GM21526 (cell line): ENCODE measurements around the gene PTPRA.
A peak's percentile ranks its signal among the peaks of the same experiment; 100 is the strongest.

Experiments
- ATAC-seq: cut with Tn5 transposase; IDR thresholded peaks from one replicate; pipeline ENCODE4 v1.9.1; 2021; ENCODE audit warnings: moderate library complexity; ENCODE audit not compliant: unreplicated experiment, low FRiP score

PTPRA gene

DNA sequence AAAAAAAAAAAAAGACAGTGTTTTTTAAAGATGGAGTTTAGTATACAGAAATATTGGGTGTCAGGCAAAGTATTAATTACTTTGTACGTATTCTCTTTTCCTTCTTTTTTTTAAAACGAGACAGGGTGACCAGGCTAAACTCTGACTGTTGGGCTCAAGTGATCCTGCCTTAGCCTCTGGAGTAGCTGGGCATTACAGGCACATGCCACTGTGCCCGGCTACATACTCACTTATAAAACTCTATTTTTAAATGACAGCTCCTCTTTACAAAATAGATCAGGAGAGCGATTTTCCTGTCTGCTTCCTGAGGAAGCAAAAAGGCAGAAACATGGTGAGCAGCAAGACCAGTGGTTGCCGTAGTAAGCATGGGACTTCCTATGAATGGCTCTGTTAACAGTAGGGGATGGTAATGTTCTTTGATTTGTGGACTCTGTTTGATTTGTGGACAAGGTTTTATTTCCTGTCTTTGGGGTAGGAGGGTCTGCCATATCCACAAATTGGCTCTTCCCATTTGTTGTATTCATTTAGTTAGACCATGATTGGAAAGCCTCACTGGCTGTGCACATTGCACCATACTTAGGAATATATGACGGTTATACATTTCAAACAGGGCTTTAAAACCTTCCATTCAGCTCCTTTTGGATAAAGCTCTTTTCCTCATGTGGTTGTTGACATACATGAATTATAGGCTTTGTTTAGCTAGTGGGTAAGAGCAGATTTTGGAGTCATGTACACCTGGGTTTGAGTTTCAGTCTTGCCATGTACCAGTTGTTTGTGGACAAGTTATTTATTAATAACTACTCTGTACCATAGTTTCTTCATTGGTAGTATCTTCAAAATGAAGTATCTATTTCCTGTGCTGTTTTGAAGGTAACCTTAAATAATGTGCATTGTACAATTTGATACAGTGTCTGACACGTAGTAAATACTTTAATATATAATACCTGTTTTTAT is 45.1 kb downstream of the PTPRA start:
- no peak for ATAC-seq

GRCh38 chr20:2919518-2920245 is 46.4 kb downstream of the PTPRA start:
- ATAC-seq: no peak

DNA sequence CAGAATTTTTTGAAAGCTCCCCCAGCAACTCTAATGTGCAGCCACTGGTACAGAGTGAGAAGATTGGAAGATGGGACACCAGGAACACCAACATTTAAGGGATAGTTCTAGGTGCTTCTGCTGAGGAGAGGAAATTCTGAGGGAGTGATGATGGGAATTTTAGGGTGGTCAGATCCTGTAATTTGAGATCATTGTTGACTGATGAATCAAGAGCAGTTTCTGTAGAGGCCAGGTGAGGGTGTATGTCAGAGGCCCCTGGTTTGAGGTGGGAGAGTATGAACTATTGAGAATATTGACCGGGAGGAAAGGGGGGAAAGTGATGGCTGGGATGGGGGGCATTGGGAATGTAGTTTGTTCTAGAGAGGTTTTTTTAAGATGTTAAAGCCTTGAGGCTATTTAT is 47.2 kb downstream of the PTPRA start:
- no peak for ATAC-seq

DNA sequence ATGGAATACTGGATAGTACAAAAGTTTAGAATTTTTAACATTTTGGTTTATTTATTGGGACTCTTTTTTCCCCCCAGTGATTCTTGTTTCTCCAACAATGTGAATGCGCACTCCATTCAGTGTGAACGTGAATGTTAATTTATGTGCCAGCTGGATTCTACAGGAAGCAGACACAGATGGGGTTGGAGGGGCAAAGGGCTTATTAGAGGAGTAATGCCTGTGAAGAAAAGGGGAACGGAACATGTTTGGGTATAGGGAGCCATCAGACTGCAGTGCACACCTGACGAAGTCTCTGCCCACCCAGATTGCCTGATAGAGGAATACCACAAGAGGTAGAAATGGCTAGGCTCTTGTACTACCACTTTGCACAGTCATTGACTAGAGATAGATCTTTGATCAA is 48.2 kb downstream of the PTPRA start:
- ATAC-seq: no peak

DNA sequence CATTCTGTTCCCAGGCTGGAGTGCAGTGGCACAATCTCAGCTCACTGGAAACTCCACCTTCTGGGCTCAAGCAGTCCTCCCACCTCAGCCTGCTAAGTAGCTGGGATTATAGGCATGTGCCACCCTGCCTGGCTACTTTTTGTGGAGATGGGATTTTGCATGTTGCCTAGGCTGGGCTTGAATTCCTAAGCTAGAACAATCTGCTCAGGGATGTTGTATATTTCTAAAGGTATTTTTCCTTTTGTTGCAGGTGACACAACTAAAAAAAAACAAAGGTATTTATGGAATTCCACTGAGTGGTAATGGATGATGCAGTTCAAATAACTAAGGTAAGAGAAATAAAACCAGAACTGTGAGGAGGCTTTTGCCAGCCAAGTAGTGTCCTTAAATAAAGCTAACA is 49.7 kb downstream of the PTPRA start:
- ATAC-seq: no peak

DNA sequence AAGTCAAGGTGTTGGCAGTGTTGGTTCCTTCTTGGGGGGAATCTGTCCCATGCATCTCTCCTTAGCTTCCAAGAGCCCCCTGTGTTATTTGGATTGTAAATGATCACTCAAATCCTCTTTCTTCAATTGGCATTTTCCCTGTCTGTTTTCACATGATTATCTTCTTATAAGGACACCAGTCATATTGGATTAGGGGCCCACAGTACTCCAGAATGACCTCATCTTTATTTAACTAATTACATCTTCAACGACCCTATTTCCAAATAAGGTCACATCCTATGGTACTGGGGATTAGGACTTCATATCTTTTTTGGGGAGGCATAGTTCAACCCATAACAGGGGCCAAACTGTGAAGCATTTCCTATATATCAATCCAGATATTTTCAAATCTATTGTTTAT is 57.3 kb downstream of the PTPRA start:
- ATAC-seq: no peak

DNA sequence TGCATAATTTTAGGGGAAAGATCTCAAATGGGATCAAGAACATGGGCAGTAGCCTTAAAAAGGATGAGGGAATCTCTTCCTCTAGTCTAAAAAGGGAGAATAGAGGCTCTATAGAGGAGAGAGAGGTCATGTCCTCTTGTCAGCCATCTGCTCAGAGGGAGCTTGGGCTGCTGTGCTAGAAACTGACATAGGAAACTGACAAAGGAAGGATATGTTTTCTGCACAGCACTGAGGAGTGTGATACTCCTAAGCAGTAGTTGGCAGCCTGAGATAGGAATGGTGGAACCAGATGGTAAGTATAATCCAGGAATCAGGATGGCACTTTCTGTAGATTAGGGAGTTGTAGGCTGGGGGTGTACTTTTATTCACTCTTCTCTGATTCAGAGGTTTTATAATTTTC is 59.2 kb downstream of the PTPRA start:
- no peak for ATAC-seq

- no peak for ATAC-seq
Measured at GRCh38 chr20:2937902-2938301, 64.6 kb downstream of the PTPRA start.

DNA sequence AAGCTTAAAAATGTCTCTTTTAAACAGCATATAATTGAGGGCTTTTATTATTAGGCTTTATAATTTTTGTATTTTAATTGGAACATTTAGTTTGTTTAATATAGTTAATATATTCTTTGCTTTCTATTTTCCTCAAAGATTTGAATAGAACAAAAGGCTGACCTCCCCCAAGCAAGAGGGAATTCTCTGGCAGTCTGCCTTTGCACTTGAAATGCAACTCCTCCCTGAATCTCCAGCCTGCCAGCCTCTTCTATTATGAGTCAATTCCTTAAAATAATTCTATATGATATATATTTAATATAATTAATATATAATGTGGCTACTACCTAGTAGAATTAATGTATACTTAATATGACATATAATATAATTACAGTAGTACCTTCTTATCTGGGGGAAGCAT is 69.2 kb downstream of the PTPRA start:
- no peak for ATAC-seq

DNA sequence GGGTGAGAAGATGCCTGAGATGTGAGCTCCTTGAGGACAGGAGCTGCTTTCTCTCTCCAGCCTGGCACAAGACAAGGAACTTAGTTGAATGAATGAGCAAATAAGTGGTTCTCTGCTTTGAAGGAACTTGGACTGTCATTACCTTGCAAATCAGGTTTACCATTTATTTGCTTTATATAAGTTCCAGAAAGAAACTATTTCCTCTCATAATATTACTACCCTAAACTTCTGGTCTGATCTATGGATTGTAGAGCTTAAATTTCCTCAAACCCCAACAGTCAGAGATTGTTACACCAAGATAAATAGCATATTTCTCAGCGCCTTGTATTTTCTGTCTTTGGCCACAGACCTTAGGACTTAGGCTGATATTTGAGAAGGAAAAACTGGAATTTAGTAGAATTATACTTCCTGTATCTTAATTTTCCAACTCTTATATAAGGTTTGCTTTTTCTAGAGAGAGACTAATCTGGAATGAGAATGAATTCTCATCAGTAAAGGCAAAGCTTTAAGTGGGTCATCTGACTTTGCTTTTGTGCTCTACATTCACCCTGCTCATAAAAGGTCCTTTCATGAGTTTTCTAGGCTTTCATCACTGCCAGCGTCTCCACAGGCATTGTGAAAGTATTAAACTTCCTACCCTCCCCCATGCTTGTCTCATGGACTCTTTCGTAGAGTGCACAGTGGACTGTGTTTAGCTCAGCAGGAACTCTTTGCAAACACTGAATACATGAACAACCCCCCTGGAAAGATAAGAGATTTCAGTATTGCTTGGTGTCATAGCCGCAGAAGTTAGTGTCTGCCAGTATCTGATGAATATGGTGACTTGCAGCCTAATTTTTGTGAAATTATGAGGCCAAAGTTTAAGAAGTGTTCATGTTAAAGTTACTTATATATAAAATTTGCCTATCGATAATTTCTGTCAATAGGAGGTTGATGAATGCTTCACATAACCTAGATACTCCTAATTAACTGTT is 74.0 kb downstream of the PTPRA start:
- no peak for ATAC-seq

DNA sequence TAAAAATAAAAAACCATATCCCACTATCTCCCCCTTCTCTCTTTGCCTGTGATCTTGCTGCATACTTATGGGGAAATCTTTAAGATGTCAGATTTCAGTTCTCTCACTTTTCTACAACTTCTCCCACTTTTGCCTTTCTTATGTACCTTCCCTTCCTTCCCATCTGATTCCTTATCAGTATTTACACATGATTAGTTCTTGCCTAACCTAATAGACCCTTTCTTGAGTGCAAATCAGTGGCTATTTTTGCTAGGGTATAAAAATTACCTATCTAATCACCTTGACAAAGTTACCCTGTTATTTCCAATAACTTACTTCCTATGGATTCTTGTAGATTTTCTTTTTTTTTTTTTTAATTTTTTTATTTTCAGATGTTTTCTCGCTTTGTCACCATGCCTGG is 75.7 kb downstream of the PTPRA start:
- ATAC-seq: no peak

DNA sequence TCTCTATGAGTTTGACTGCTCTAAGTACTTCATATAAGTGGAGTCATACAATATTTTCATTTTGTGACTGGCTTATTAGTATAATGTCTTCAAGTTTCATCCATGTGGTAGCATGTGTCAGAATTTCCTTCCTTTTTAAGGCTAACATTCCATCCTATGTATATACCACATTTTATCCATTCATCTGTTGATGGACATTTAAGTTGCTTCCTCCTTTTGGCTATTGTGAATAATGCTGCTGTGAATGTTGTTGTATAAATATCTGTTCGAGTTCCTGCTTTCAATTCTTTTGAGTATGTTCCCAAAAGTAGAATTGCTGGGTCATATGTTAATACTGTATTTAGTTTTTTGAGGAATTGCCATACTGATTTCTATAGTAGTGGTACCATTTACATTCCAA is 79.5 kb downstream of the PTPRA start:
- ATAC-seq: no peak

DNA sequence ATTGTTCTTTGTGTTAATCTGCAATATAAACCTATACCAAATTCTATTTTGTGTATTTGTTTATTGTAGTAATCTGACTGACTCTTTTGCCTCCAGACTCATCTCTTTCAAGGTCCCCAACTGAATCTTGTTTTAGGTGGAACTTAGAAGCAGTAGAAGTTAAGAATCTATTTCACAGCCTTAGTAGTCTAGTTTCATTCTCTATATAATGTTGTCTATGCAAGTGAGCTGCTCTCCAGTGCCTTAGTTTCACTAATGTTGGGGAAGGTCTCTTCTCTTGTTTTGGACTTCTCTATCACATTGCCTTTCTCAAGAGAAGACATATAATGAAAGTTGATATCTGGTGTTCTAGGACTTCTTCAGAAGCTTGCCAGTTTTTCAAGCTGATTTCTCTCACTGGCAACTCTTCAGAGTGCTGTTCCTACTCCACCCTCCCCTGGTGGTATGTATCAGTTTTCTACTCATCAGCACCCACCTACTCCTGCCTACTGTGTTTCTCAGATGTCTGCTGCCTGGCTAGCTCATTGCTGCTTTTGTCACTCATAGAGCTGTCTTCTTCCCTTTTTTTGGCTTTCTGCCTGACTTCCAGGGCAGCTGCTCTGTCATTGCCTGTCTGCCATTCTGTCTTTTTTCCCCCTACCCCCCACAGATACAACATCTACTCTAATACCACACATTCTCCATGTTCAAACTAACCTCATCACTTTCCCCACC is 82.1 kb downstream of the PTPRA start:
- peak; percentile 72 for ATAC-seq

DNA sequence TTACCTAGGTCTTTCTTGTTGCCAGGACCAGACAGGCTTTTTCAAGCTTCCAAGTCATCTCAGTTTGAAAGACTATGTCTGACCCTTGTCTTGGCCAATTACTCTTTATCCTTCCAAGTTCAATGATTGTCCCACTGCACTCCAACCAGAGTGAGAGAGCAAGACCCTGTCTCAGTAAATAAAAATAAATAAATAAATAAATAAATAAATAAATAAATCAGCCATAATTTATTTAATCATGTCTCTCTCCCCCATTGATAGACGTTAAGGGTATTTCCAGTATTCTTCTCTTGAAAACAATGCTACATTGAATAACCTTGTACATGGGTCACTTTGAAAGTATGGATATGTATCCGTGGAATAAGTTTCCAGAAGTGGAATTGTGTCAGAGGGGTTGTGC is 83.2 kb downstream of the PTPRA start:
- no peak for ATAC-seq

- no peak for ATAC-seq
Measured at GRCh38 chr20:2967841-2968240, 94.6 kb downstream of the PTPRA start.

GRCh38 chr20:2972126-2972525 is 98.8 kb downstream of the PTPRA start:
- no peak for ATAC-seq

- no peak for ATAC-seq
Measured at GRCh38 chr20:2973574-2973973, 100.3 kb downstream of the PTPRA start.

DNA sequence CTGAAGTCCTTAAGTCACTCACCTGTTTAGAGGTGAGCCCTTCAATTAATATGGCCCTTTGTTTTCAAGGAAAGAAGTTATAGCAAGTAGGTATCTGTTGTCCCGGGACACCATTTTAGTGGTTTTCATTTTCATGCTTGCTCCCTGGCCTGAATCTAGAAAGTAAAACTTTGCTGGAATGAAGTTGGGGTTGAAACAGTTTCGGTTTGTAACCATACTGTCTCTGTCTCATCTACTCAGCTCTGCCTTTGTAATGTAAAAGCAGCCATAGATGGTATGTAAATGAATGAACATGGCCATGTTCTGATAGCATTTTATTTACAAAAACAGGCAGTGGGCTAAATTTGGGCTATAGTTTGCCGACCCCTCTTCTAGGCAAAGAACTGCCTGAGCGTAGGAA is 105.2 kb downstream of the PTPRA start:
- ATAC-seq: no peak

DNA sequence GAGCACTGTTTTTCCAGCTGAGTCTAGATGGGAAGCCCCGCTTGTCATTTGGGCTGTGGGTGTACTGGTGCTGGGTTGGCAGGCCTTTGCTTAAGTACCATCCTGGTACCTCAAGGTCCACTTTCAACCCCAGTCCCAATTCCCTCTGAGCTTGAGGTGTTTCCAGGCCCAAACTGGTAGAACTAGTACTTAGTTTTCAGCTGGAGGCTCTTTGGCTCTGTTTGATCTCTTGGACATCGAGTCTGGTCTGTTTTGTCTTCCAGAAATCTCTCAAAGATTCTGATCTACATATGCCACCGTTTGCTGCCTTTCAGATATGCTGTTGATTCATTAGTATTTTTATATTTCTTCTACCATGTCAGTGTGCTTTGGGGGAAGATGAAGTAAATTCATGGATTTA is 108.4 kb downstream of the PTPRA start:
- ATAC-seq: no peak

DNA sequence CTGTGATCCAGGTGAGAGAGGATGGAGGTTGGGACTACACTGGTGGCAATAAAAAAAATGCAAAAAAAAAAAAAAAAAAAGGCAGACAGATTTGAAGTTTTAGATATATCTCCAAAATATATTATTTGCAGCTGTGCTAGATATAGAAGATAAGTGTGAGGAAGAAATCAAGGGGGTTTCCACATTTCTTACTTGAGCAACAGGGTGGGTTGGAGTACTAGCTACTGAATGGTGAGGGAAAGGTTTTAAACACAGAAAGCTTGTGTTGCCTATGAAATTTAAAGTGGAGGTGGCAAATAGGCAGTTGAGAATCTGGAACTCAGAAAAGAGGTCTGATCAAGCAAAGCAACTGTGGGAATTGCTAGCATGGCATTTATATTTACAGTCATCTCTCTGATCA is 110.2 kb downstream of the PTPRA start:
- ATAC-seq: no peak
